GM18502 (cell line): ENCODE data around the gene DNMT3B.
A peak's percentile ranks its signal among the peaks of the same experiment; 100 is the strongest.
"Not testable (repeated sequence)": the region's sequence is repeated elsewhere in the genome, so short reads cannot be mapped to it uniquely, and the experiment has no call there.

Experiments
- ATAC-seq: cut with Tn5 transposase; IDR thresholded peaks from one replicate; pipeline ENCODE4 v1.9.1; 2021; ENCODE audit warnings: mild to moderate bottlenecking; ENCODE audit not compliant: unreplicated experiment, poor library complexity

DNMT3B gene

DNA sequence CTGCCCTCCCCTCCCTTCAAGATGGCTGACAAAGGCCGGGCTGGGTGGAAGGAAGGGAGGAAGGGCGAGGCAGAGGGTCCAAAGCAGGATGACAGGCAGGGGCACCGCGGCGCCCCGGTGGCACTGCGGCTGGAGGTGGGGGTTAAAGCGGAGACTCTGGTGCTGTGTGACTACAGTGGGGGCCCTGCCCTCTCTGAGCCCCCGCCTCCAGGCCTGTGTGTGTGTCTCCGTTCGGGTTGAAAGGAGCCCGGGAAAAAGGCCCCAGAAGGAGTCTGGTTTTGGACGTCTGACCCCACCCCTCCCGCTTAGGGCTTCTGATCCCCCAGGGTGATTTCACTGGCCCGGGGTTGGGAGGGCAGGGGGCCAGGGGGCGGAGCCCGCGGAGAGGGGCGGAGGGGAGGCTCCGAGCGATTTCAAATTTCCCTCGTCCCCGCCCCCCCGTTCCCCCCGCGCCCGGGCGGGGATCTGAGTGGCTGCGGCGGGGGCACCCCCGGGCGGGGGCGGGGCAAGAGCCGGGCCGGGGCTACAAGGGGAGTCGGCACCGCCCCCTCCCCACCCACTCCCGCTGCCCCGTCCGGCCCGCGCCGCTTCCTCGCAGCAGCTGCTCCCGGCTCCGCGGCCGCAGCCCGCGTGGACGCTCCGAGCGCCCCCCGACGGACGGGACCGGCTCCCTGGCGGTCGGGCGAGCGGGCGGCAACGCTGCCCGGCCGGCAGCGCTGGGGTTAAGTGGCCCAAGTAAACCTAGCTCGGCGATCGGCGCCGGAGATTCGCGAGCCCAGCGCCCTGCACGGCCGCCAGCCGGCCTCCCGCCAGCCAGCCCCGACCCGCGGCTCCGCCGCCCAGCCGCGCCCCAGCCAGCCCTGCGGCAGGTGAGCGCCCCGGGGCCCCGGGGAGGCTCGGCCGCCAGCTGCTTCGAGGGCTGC is at the start of gene DNMT3B:
DNMT3B (plus strand) TSS at position 555 of the 923 bp plus-strand sequence. CDS start 17,939 bp downstream, outside the sequence.
- ATAC-seq: peak; percentile 73

DNA sequence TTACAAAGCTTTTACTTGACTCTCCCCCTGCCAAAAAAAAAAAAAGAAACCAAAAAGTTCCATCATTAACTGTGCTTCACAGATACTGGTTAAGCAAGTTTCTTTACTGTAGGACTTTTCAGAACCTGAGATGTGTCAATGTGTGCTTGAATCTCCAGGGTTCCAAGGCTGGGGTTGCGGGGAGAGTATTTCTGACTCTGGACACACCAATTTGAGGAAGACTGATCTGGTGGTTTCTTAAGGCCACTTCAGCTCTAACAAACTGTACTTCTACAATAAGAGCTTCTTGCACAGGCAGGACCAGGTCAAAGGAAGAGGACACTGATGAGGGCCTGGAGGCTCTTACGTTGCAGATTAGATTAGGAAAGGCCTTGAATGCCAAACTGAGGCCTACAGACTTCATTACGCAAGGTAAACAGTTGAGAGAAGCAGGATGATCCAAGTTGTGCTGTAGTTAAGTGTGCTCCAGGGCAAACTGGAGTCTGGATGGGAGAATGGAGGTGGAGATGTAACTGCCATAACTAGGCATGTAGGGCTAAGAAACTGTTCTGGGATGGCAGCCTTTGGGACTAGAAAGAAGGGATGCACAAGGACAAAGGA is 43.3 kb upstream of the DNMT3B start:
- ATAC-seq: no peak

DNA sequence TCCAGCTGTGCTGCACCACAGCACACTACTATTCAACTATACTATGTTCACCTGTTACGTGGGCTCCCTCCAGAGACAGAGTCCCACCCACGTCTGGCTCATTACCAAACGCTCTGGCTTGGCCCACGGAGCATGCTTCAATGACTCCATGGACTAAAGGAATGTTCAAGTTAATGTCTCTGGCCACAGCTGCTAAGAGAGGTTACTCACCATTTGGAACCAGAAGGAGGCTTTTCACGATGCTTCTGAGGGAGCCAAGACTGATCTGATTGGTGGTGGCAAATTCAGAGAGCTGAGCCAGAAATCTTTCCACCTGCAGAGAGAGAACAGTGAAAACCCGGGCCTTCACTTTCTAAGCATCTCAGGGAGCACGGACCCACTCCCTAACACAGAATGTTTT is 34.5 kb upstream of the DNMT3B start:
- ATAC-seq: no peak

GRCh38 chr20:32728435-32728834 is 33.8 kb upstream of the DNMT3B start:
- not testable (repeated sequence) for ATAC-seq

DNA sequence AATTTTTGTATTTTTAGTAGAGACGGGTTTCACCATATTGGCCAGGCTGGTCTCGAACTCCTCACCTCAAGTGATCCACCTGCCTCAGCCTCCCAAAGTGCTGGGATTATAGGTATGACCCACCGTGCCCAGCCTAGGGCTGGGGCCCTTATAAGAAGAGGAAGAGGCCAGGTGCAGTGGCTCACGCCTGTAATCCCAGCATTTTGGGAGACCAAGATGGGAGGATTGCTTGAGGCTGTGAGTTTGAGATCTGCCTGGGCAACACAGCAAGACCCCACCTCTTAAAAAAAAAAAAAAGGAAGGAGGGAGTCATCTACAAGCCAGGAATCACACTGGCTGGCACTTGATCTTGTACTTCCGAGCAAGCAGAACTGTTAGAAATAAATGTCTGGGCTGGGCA is 32.9 kb upstream of the DNMT3B start:
- ATAC-seq: not testable (repeated sequence)

DNA sequence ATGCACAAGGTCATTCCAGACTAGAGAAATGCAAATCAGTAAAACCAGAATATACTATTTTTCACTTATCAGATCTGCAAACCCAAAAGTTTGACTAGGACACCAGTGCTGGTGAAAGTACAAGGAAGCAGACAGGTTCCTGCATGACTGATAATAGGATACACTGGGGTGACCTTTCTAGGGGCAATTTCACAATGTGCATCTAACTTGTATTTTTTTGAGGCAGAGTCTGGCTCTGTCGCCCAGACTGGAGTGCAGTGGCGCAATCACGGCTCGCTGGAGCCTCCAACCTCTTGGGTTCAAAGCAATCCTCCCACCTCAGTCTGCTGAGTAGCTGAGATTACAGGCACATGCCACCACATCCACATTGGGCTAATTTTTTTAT is 30.3 kb upstream of the DNMT3B start:
- no peak for ATAC-seq

DNA sequence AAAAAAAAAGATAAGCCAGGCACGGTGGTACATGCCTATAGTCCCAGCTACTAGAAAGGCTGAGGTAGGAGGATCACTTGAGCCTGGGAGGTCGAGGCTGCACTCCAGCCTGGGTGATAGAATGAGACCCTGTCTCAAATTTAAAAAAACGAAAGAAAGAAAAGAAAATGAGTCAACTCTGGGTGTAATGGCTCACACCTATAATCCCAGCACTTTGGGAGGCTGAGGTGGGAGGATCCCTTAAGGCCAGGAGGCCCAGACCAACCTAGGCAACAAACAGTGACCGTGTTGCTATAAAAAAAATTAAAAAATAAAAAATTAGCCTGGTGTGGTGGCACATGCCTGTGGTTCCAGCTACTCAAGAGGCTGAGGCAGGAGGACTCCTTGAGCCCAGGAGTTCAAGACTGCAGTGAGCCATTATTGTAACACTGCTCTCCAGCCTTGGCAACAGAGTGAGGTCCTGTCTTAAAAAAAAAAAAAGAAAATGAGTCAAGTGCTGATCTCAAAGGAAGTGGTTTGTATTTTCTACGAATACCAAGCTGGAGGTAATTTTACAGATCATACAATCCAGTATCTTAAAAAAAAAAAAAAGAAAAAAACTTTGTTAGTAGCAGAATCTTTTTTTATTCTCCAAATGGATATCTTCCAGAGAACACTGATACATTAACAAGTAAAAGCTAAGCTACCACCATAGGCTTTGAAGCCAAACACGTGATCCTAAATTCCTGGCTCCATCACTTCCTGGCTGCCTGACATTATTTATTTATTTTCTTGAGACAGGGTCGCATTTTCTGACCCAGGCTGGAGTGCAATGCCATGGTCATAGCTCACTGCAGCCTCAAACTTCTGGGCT is 24.6 kb upstream of the DNMT3B start:
- ATAC-seq: no peak

- ATAC-seq: no peak
Observed at GRCh38 chr20:32741151-32741550, 21.0 kb upstream of the DNMT3B start.

GRCh38 chr20:32742322-32743236 is 19.6 kb upstream of the DNMT3B start:
- no peak for ATAC-seq

- peak; percentile 73 for ATAC-seq
Observed at GRCh38 chr20:32743237-32744112, 18.7 kb upstream of the DNMT3B start, which contains the start of gene COMMD7. Gene COMMD7 (minus strand): TSS chr20:32743467. CDS start chr20:32743391, 76 bp downstream.

GRCh38 chr20:32749914-32750637 is 12.1 kb upstream of the DNMT3B start:
- no peak for ATAC-seq

DNA sequence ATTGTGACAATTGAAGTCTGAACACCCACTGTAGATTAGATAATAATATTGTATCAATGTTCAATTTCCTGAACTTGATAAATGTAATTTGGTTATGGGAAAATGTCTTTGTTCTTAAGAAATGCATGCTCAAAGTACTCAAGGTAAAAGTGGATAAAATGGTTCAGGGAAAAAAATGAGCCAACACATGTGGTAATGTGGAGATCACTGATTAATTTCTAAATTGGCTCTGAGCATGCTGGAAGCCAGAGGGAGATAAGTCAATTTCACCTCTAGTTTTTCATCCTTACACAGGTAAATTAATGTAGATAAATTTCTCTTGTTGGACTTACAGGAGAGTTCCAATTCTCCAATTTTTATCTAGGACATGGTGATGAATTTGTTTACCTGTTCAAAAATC is 10.9 kb upstream of the DNMT3B start:
- ATAC-seq: no peak

DNA sequence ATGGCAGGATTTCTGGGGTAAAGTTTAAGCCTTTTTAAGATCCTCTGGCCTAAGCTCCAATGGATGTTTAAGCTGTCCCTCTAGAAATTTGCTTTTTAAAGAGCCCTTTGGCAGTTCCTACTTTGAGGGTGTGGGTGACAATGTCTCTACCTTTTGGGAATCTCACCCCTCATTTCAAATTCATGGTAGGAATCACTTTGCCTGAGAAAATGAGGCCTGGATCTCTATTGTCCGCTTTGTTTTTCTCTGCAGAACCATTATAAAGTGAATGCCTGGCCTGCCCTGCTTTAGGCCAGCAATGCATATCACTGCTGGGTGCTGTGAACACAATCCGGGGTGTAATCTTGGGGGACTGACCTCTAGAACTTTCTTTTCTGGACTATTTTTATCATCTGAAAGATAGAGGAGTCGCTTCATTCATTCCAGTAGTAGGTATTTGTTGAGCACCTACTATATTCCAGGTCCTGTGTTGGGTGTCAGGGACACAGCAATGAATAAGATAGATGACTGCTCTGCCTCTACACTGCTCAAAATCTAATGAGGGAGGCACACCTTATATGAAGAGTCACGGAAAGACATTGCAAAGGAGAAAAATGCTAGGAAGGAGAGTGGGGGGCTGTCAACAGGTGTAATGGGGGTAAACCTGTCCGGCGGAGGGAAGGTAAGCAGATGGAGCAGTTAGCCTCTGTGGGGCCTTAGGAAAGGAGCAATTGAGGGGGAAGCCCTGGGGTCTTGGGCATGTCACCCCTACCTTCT is 10.3 kb upstream of the DNMT3B start:
- ATAC-seq: no peak

DNA sequence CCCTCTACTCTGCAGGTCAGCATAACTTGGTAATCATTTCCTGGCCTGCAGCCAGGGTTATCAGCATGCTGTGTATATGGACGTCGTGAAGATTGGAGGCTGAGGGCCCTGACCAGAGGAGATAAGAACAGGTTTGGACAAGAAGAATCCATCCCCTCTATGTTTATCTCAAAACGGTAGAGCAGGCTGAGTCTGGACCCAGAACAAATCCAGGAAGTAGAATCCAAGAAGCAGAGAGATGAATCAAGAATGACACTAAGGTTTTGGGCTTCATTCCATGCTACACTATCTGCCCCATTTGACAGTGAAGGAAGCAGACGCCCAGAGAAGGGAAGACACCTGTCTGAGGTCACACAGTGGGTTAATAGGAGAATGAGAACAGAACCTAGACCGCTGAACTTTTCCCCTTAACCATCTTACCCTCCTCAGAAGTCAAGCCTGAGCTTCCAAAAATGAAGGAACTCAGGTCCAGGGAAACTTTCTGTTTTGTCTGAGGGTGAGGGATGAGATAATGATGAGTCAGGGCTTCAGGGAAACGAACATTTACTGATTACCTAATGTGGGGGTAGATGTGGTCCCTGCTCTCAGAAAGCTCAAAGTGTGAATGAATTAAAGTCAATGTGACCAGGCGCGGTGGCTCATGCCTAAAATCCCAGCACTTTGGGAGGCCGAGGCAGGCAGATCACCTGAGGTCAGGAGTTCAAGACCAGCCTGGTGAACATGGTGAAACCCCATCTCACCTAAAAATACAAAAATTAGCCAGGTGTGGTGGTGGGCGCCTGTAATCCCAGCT is 9.5 kb upstream of the DNMT3B start:
- no peak for ATAC-seq

DNA sequence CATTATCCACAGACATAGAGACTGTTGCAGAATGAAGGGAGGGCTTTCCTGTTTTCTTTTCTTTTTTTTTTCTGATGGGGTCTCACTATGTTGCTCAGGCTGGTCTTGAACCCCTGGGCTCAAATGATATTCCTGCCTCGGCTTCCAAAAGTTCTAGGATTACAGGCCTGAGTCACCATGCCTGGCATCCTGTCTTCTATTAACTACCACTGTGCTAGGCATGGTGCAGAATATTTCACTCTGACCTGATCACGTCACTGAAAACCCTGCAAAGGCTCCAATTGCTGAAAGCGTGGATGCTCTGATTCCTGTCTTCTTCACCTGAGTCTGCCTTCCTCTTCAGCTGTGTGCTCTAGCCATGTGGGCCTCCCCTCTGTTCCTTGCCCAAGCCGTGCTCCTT is 8.5 kb upstream of the DNMT3B start:
- ATAC-seq: no peak

DNA sequence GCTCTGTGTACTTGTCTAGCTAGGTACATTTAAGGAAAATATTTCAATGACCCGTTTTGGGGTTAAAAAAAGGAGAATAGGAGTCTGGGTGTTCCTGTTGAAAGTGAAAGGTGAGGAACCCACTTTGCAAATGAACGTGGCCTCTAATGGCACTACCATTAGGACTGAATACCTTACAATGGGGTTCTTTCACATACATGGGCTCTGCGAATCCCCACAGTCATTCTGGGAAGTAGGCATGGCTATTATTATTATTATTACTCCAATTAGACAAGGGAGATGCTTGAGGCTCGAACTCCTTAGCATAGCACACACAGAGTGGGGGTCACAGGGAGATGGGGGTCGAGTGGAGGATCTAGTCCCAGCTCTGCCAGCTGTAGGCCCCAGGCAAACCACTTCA is 6.0 kb upstream of the DNMT3B start:
- ATAC-seq: no peak

GRCh38 chr20:32761417-32761830 is 761 bp upstream of the DNMT3B start:
- ATAC-seq: no peak
